ENCODE data around the gene NOG. TPM values are rescaled to one million over a fixed set of nuclear protein-coding genes. Genes with fewer than 3 reads are reported as not detected.

NOG gene
- total and polyA plus RNA-seq, 2 donors: 1.3 TPM

DNA sequence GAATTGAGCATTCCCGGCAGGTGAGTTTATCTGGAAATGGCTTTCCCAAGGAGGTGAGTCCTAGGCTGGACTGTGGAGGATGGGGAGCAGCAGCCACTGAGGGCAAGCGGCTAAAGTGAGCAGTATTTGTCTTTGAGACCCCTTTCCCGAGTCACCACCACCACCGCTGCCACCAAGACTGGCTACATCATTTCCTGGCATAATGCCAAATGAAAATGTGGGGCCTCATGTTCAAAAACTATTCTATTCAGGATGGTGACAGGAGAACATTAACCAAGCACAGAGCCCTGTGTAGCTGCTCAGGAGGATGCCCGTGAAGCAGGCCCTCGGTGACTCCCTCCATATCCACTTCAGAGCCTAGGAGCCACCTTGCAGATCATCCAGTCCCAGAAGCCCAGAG lies 46.0 kb downstream of the NOG start:
- H3K4me1 ChIP-seq (ENCODE audit: control insufficient read depth in 2 of 2, insufficient read depth in 2 of 2, low read length in 2 of 2): no peaks in the 10 kb centered on the region
- peaks cover 0 to 6% of the 10 kb centered on the region in 2 donors for H3K27me3 ChIP-seq (ENCODE audit: control insufficient read depth in 2 of 2, insufficient read depth in 1 of 2, low read length in 1 of 2)
- 90% methylated on average over 6 of the region's 6 CpGs for WGBS
- no peaks in the 10 kb centered on the region for H3K36me3 ChIP-seq (ENCODE audit: control insufficient read depth in 2 of 2, insufficient read depth in 2 of 2, low read length in 1 of 2)
- no peak overlapping the region for H3K27ac ChIP-seq (ENCODE audit: low read depth in 1 of 2, low read length in 1 of 2)
- DNase-seq (ENCODE audit: low read depth in 6 of 9, low spot score in 9 of 9): no peak
- no peak overlapping the region for H3K4me3 ChIP-seq (ENCODE audit: low read length in 2 of 2)
- H3K9me3 ChIP-seq (ENCODE audit: control insufficient read depth in 2 of 2, insufficient read depth in 1 of 2, low read length in 1 of 2): no peaks in the 10 kb centered on the region

DNA sequence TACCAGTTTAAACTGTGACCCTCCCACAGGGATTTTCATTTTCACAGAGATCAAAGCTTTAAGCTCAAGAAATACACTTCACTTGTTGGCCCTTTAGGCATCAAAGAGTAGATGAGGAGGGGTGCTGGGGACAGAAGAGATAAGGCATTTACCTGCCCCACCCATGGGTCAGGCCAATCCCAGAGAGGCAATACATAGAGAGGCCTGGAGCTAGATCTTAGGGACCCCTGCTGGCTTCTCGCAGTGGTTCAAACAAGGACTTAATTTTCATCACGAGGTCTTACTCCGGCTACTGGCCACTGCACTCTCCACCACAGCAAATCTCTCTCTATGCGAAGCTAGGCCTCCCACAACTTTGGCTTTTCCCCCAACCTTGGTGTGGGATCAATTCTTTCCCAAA lies 46.6 kb downstream of the NOG start:
- Histone ChIP-seq H3K9me3 (ENCODE audit: control insufficient read depth in 2 of 2, insufficient read depth in 1 of 2, low read length in 1 of 2) (no peaks in the 10 kb centered on the region), H3K27me3 (ENCODE audit: control insufficient read depth in 2 of 2, insufficient read depth in 1 of 2, low read length in 1 of 2) (peaks cover 0 to 6% of the 10 kb centered on the region in 2 donors), H3K4me3 (ENCODE audit: low read length in 2 of 2) (no peak overlapping the region), H3K36me3 (ENCODE audit: control insufficient read depth in 2 of 2, insufficient read depth in 2 of 2, low read length in 1 of 2) (no peaks in the 10 kb centered on the region), H3K4me1 (ENCODE audit: control insufficient read depth in 2 of 2, insufficient read depth in 2 of 2, low read length in 2 of 2) (no peaks in the 10 kb centered on the region), H3K27ac (ENCODE audit: low read depth in 1 of 2, low read length in 1 of 2) (no peak overlapping the region)
- WGBS: 94% methylated on average over 4 of the region's 4 CpGs
- DNase-seq (ENCODE audit: low read depth in 6 of 9, low spot score in 9 of 9): no peak

DNA sequence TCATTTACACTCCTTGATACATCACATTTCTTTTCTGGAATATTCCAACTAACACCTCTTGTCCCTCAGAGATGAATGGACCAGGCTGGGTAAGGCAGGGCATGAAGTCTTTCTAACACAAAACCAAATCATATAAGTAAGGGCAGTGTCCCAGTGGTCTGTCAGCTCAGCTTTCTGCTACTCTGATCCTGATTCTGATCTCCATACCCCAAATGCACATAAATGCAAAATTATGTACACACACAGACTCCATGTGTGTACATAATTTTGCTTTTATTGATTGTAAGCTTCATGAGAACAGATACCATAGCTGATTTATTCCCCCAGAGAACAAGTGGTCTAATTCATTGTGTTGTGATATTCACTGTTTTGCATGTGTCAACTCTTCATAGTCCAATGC lies 47.9 kb downstream of the NOG start:
- no peak for DNase-seq (ENCODE audit: low read depth in 6 of 9, low spot score in 9 of 9)
- H3K36me3 ChIP-seq (ENCODE audit: control insufficient read depth in 2 of 2, insufficient read depth in 2 of 2, low read length in 1 of 2): no peaks in the 10 kb centered on the region
- H3K9me3 ChIP-seq (ENCODE audit: control insufficient read depth in 2 of 2, insufficient read depth in 1 of 2, low read length in 1 of 2): no peaks in the 10 kb centered on the region
- H3K27me3 ChIP-seq (ENCODE audit: control insufficient read depth in 2 of 2, insufficient read depth in 1 of 2, low read length in 1 of 2): peaks cover 0 to 6% of the 10 kb centered on the region in 2 donors
- H3K4me1 ChIP-seq (ENCODE audit: control insufficient read depth in 2 of 2, insufficient read depth in 2 of 2, low read length in 2 of 2): no peaks in the 10 kb centered on the region
- H3K4me3 ChIP-seq (ENCODE audit: low read length in 2 of 2): no peak overlapping the region
- H3K27ac ChIP-seq (ENCODE audit: low read depth in 1 of 2, low read length in 1 of 2): no peak overlapping the region

GRCh38 chr17:56641894-56642293 lies 48.4 kb downstream of the NOG start:
- Histone ChIP-seq H3K4me3 (ENCODE audit: low read length in 2 of 2) (no peak overlapping the region), H3K4me1 (ENCODE audit: control insufficient read depth in 2 of 2, insufficient read depth in 2 of 2, low read length in 2 of 2) (no peaks in the 10 kb centered on the region), H3K27me3 (ENCODE audit: control insufficient read depth in 2 of 2, insufficient read depth in 1 of 2, low read length in 1 of 2) (peaks cover 0 to 6% of the 10 kb centered on the region in 2 donors), H3K9me3 (ENCODE audit: control insufficient read depth in 2 of 2, insufficient read depth in 1 of 2, low read length in 1 of 2) (no peaks in the 10 kb centered on the region), H3K36me3 (ENCODE audit: control insufficient read depth in 2 of 2, insufficient read depth in 2 of 2, low read length in 1 of 2) (no peaks in the 10 kb centered on the region), H3K27ac (ENCODE audit: low read depth in 1 of 2, low read length in 1 of 2) (no peak overlapping the region)
- DNase-seq (ENCODE audit: low read depth in 6 of 9, low spot score in 9 of 9): no peak
- WGBS: 83% methylated on average over 2 of the region's 2 CpGs

DNA sequence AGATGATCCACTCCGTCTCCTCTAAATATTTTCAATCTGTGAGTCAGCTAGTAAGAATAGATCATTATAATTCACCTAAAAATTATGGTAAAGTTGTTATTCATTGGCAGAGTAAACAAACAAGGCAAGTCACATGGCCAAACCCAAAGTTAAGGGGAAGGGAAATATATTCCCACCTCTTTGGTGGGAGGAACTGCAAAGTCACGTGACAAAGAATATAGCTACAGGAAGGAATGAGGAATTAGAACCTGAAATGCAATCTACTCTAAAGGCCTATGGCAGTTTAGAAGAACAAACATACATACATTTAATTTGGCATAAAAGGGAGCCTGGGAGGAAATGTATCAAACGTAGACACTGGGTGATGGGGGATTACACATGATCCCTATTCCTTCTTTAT lies 48.9 kb downstream of the NOG start:
- peaks cover 0 to 2% of the 10 kb centered on the region in 2 donors for H3K27me3 ChIP-seq (ENCODE audit: control insufficient read depth in 2 of 2, insufficient read depth in 1 of 2, low read length in 1 of 2)
- DNase-seq (ENCODE audit: low read depth in 6 of 9, low spot score in 9 of 9): no peak
- no peak overlapping the region for H3K27ac ChIP-seq (ENCODE audit: low read depth in 1 of 2, low read length in 1 of 2)
- H3K4me1 ChIP-seq (ENCODE audit: control insufficient read depth in 2 of 2, insufficient read depth in 2 of 2, low read length in 2 of 2): no peaks in the 10 kb centered on the region
- WGBS: 94% methylated on average over 3 of the region's 3 CpGs
- no peaks in the 10 kb centered on the region for H3K9me3 ChIP-seq (ENCODE audit: control insufficient read depth in 2 of 2, insufficient read depth in 1 of 2, low read length in 1 of 2)
- H3K4me3 ChIP-seq (ENCODE audit: low read length in 2 of 2): no peak overlapping the region
- no peaks in the 10 kb centered on the region for H3K36me3 ChIP-seq (ENCODE audit: control insufficient read depth in 2 of 2, insufficient read depth in 2 of 2, low read length in 1 of 2)

Other genes starting within 250 kb of the NOG start
- 8.0 TPM for gene C17orf67, start 240.2 kb downstream of the NOG start, total RNA-seq
- 14.0 TPM for gene C17orf67, start 240.2 kb downstream of the NOG start, polyA plus RNA-seq
- 8.9 TPM for gene DGKE, start 240.5 kb downstream of the NOG start, total RNA-seq
- 15.8 TPM for gene DGKE, start 240.5 kb downstream of the NOG start, polyA plus RNA-seq

Data from thymus (tissue), 11 donors.